K562 (cell line): ENCODE measurements around the gene ABCB6. TPM values are rescaled to one million over a fixed set of nuclear protein-coding genes. Genes with fewer than 3 reads are reported as not detected.

Experiments used
- CHD7 ChIP-seq: fragments of 200-600 bp; sonication (generic); IDR thresholded peaks from one replicate; pipeline ENCODE4 v1.6.1; 2012; ENCODE audit warnings: mild to moderate bottlenecking, low read depth, low read length, inconsistent platforms
- DMBX1 ChIP-seq: fragments of 250-450 bp; sonication (Bioruptor Pico); IDR thresholded peaks from 2 replicates; pipeline ENCODE4 v1.8.0; 2022; ENCODE audit warnings: inconsistent platforms, mild to moderate bottlenecking, moderate library complexity, borderline replicate concordance
- FOXM1 ChIP-seq, 2 experiments: fragments of 450-650 bp in 1 of 2; sonication (generic) in 1 of 2; formaldehyde crosslinking in 1 of 2; IDR thresholded peaks; 2 replicates each; pipeline versions ENCODE4 v1.6.1 to v1.9.0; 2017 to 2022; ENCODE audit warnings: low read depth in 2 of 2, mild to moderate bottlenecking in 2 of 2, missing genetic modification reagents in 1 of 2, moderate library complexity in 1 of 2
- KHSRP ChIP-seq: fragments of 450-650 bp; IDR thresholded peaks from 2 replicates; pipeline ENCODE4 v1.6.1; 2017
- NFXL1 ChIP-seq: fragments of 450-650 bp; formaldehyde crosslinking; IDR thresholded peaks from 2 replicates; pipeline ENCODE4 v1.4.0; 2021; ENCODE audit warnings: mild to moderate bottlenecking
- RBFOX2 ChIP-seq: fragments of 200-400 bp; formaldehyde crosslinking; IDR thresholded peaks from 2 replicates; pipeline ENCODE4 v1.6.1; 2017; ENCODE audit warnings: low read depth, mild to moderate bottlenecking, low read length, moderate library complexity
- SIX5 ChIP-seq, 2 experiments: IDR thresholded peaks; 2 replicates each; pipeline ENCODE4 v1.6.1; 2011; ENCODE audit warnings: low read length in 2 of 2, borderline replicate concordance in 1 of 2, low read depth in 1 of 2, mild to moderate bottlenecking in 1 of 2, moderate library complexity in 1 of 2; ENCODE audit not compliant: insufficient read depth in 1 of 2
- SMAD3 ChIP-seq: fragments of 450-650 bp; formaldehyde crosslinking; conservative IDR thresholded peaks from 2 replicates; pipeline ENCODE4 v1.4.0; 2020; ENCODE audit warnings: mild to moderate bottlenecking
- STAT5B ChIP-seq: fragments of 250-450 bp; sonication (Bioruptor Pico); IDR thresholded peaks from 2 replicates; pipeline ENCODE4 v1.8.0; 2021; ENCODE audit warnings: mild to moderate bottlenecking, inconsistent platforms
- THRAP3 ChIP-seq: fragments of 450-650 bp; IDR thresholded peaks from 2 replicates; pipeline ENCODE4 v1.6.1; 2016; ENCODE audit warnings: mild to moderate bottlenecking, inconsistent platforms, borderline replicate concordance
- U2AF2 ChIP-seq: fragments of 200-400 bp; formaldehyde crosslinking; optimal IDR thresholded peaks from 2 replicates; pipeline ENCODE3; 2017; ENCODE audit warnings: low read depth, mild to moderate bottlenecking, low read length
- ZKSCAN8 ChIP-seq: fragments of 200-800 bp; sonication (Bioruptor generic); IDR thresholded peaks from 2 replicates; pipeline ENCODE4 v1.6.1; 2016; ENCODE audit warnings: missing genetic modification characterization, missing compliant biosample characterization
- ZNF12 ChIP-seq: sonication (generic); formaldehyde crosslinking; IDR thresholded peaks from 2 replicates; pipeline ENCODE4 v1.4.0; 2020; ENCODE audit warnings: mild to moderate bottlenecking, missing genetic modification reagents
- ZNF232 ChIP-seq: sonication (generic); formaldehyde crosslinking; IDR thresholded peaks from 2 replicates; pipeline ENCODE4 v1.8.0; 2022; ENCODE audit warnings: mild to moderate bottlenecking, missing genetic modification reagents
- polyA plus RNA-seq, 8 experiments: library from polyadenylated mRNA; depleted of rRNA in 4 of 8; stranded (reverse) in 5 of 8; unstranded in 3 of 8; fragments of >200 nt; fragmentation: Nextera tagmentation in 2 of 8; fragmentation: Illumina TruSeq in 1 of 8; extraction: Ambion mirVana in 2 of 8; extraction: Trizol in 1 of 8; gene quantifications; 2 replicates each; pipeline versions ENCODE4 v1.2.1 to v1.2.3, GENCODE V29; 2011 to 2014; ENCODE audit warnings: inconsistent platforms in 1 of 8, missing spikeins in 1 of 8
- total RNA-seq, 7 experiments: library from RNA; depleted of rRNA in 6 of 7; stranded (reverse); fragments of >200 nt in 6 of 7; fragmentation: Illumina TruSeq in 2 of 7; extraction: Trizol in 2 of 7; gene quantifications; 2 replicates each; pipeline versions ENCODE4 v1.2.1 to v1.2.3, GENCODE V29; 2011 to 2021; ENCODE audit warnings: low replicate concordance in 1 of 7
- TF ChIP-seq, protein P1 (sequence below): fragments of 450-650 bp; formaldehyde crosslinking; IDR thresholded peaks from 2 replicates; pipeline ENCODE4 v1.4.0; 2020; ENCODE audit warnings: mild to moderate bottlenecking, moderate library complexity

Gene ABCB6
- total and polyA plus RNA-seq, 9 of the 15 experiments (the other 6 are each of a cell fraction or from before 2014, with no cell fraction given) = 3.7 to 29.8 (median 16.8) TPM

- no peak for TF ChIP-seq CHD7
- no peak for TF ChIP-seq ZNF232 (CRISPR knock-in tag)
- TF ChIP-seq THRAP3 = no peak
- TF ChIP-seq FOXM1 (IDR thresholded peaks at IDR 0.05; ENCODE audit: low read depth) = no peak
- TF ChIP-seq FOXM1 (CRISPR knock-in tag; IDR thresholded peaks at IDR 0.05; ENCODE audit: low read depth) = no peak
- TF ChIP-seq ZKSCAN8 (CRISPR knock-in tag) = no peak
- no peak for TF ChIP-seq ZNF12 (CRISPR knock-in tag)
- no peak for TF ChIP-seq U2AF2
- TF ChIP-seq SIX5 (IDR thresholded peaks at IDR 0.05; ENCODE audit: borderline replicate concordance in 1 of 2, insufficient read depth in 1 of 2, low read depth in 1 of 2, low read length in 2 of 2) = no peak
- no peak for TF ChIP-seq NFXL1 (CRISPR knock-in tag)
- TF ChIP-seq SMAD3 = 0 out of 2 replicates have a peak, but pooled peaks have one; percentile 21
- TF ChIP-seq, protein P1, sequence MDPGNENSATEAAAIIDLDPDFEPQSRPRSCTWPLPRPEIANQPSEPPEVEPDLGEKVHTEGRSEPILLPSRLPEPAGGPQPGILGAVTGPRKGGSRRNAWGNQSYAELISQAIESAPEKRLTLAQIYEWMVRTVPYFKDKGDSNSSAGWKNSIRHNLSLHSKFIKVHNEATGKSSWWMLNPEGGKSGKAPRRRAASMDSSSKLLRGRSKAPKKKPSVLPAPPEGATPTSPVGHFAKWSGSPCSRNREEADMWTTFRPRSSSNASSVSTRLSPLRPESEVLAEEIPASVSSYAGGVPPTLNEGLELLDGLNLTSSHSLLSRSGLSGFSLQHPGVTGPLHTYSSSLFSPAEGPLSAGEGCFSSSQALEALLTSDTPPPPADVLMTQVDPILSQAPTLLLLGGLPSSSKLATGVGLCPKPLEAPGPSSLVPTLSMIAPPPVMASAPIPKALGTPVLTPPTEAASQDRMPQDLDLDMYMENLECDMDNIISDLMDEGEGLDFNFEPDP (CRISPR knock-in tag) = no peak
- TF ChIP-seq KHSRP = no peak
- TF ChIP-seq DMBX1 (CRISPR knock-in tag) = peak; percentile 71; the same call in 1 of the 2 replicates
- no peak for TF ChIP-seq STAT5B (CRISPR knock-in tag)
- TF ChIP-seq RBFOX2 = peak; percentile 88
Observed at GRCh38 chr2:219176818-219177551, 41.8 kb downstream of the ABCB6 start, which contains the start of gene CNPPD1 (continued).
